Mesenchymal stem cell (in vitro differentiated cells and primary cell): ENCODE measurements around the gene LEMD1.

Experiments
- DNase-seq: peaks from one replicate; pipeline ENCODE4 v3.0.0-alpha.2; 2013
- H2AFZ ChIP-seq: one replicate; pipeline ENCODE4 v1.6.1; 2013; ENCODE audit warnings: low read depth, mild to moderate bottlenecking, control low read depth, inconsistent platforms, low read length, moderate library complexity
- H2AK5ac ChIP-seq: 2 replicates; pipeline ENCODE4 v1.6.1; 2013; ENCODE audit warnings: low read length, moderate library complexity, mild to moderate bottlenecking, inconsistent platforms; ENCODE audit not compliant: severe bottlenecking
- H2BK120ac ChIP-seq: one replicate; pipeline ENCODE4 v1.6.1; 2013; ENCODE audit warnings: low read depth, mild to moderate bottlenecking, inconsistent platforms, low read length, moderate library complexity
- H2BK12ac ChIP-seq, 2 experiments: one replicate each; pipeline ENCODE4 v1.6.1; 2013; ENCODE audit warnings: inconsistent platforms in 2 of 2, low read length in 2 of 2, mild to moderate bottlenecking in 2 of 2, moderate library complexity in 2 of 2, control low read depth in 1 of 2
- H2BK15ac ChIP-seq: one replicate; pipeline ENCODE4 v1.6.1; 2013; ENCODE audit warnings: mild to moderate bottlenecking, low read depth, inconsistent platforms; ENCODE audit not compliant: poor library complexity, severe bottlenecking
- H2BK5ac ChIP-seq: 2 replicates; pipeline ENCODE4 v1.6.1; 2013; ENCODE audit warnings: low read depth, mild to moderate bottlenecking, low read length, control low read depth, inconsistent platforms; ENCODE audit not compliant: poor library complexity, severe bottlenecking
- H3K14ac ChIP-seq, 2 experiments: one replicate each; pipeline ENCODE4 v1.6.1; 2013; ENCODE audit warnings: inconsistent platforms in 2 of 2, low read length in 2 of 2, control low read depth in 1 of 2, mild to moderate bottlenecking in 1 of 2, moderate library complexity in 1 of 2
- H3K18ac ChIP-seq, 2 experiments: one replicate each; pipeline ENCODE4 v1.6.1; 2013; ENCODE audit warnings: inconsistent platforms in 2 of 2, low read length in 2 of 2, control low read depth in 1 of 2, low read depth in 1 of 2, mild to moderate bottlenecking in 1 of 2
- H3K23ac ChIP-seq, 2 experiments: one replicate each; pipeline ENCODE4 v1.6.1; 2013; ENCODE audit warnings: inconsistent platforms in 2 of 2, low read length in 2 of 2, mild to moderate bottlenecking in 2 of 2, moderate library complexity in 2 of 2, control low read depth in 1 of 2
- H3K27ac ChIP-seq: 2 replicates; pipeline ENCODE4 v1.5.1; 2013; ENCODE audit warnings: mild to moderate bottlenecking, moderate library complexity, low read length, control low read depth, inconsistent platforms; ENCODE audit not compliant: poor library complexity, severe bottlenecking
- H3K27me3 ChIP-seq, 2 experiments: 2 replicates each; pipeline versions ENCODE4 v1.6.1 to v1.7.0; 2013; ENCODE audit warnings: low read length in 2 of 2, mild to moderate bottlenecking in 2 of 2, moderate library complexity in 2 of 2, control low read depth in 1 of 2, inconsistent platforms in 1 of 2; ENCODE audit not compliant: control insufficient read depth in 1 of 2, insufficient read depth in 1 of 2
- H3K36me3 ChIP-seq, 2 experiments: 2 replicates each; pipeline versions ENCODE4 v1.6.1 to v1.7.0; 2013; ENCODE audit warnings: low read length in 2 of 2, control low read depth in 1 of 2, inconsistent platforms in 1 of 2, low read depth in 1 of 2, mild to moderate bottlenecking in 1 of 2; ENCODE audit not compliant: insufficient read depth in 2 of 2, control insufficient read depth in 1 of 2
- H3K4ac ChIP-seq, 2 experiments: one replicate each; pipeline ENCODE4 v1.6.1; 2013; ENCODE audit warnings: inconsistent platforms in 2 of 2, low read length in 2 of 2, mild to moderate bottlenecking in 2 of 2, moderate library complexity in 2 of 2, control low read depth in 1 of 2, low read depth in 1 of 2
- H3K4me1 ChIP-seq: 2 replicates; pipeline ENCODE4 v1.6.1; 2013; ENCODE audit warnings: low read depth, low read length, control low read depth; ENCODE audit not compliant: control insufficient read depth, insufficient read depth
- H3K4me2 ChIP-seq: 2 replicates; pipeline ENCODE4 v1.6.1; 2013; ENCODE audit warnings: low read length, mild to moderate bottlenecking, inconsistent platforms; ENCODE audit not compliant: poor library complexity, severe bottlenecking
- H3K4me3 ChIP-seq, 2 experiments: 2 replicates each; pipeline versions ENCODE4 v1.5.1 to v1.7.0; 2013; ENCODE audit warnings: low read length in 2 of 2, mild to moderate bottlenecking in 2 of 2, control low read depth in 1 of 2, low read depth in 1 of 2; ENCODE audit not compliant: insufficient read depth in 1 of 2
- H3K79me1 ChIP-seq: replicated peaks from 2 replicates; pipeline ENCODE4 v1.6.1; 2013; ENCODE audit warnings: mild to moderate bottlenecking, control low read depth, low read length, inconsistent platforms; ENCODE audit not compliant: poor library complexity, severe bottlenecking
- H3K9ac ChIP-seq: 2 replicates; pipeline ENCODE4 v1.7.0; 2013; ENCODE audit warnings: mild to moderate bottlenecking, low read length, moderate library complexity
- H3K9me3 ChIP-seq: 2 replicates; pipeline ENCODE4 v1.7.0; 2013; ENCODE audit warnings: mild to moderate bottlenecking, low read length; ENCODE audit not compliant: control insufficient read depth
- H4K8ac ChIP-seq: one replicate; pipeline ENCODE4 v1.6.1; 2013; ENCODE audit warnings: inconsistent platforms, mild to moderate bottlenecking, low read length, moderate library complexity
- H4K91ac ChIP-seq: one replicate; pipeline ENCODE4 v1.6.1; 2013; ENCODE audit warnings: mild to moderate bottlenecking, low read length, inconsistent platforms
- WGBS: methylation state at CpG from one replicate; pipeline ENCODE4 v1.1.7; 2013; ENCODE audit warnings: mixed read lengths; 5-methylcytosine and 5-hydroxymethylcytosine counted together

The LEMD1 gene

GRCh38 chr1:205371871-205372660, 49.8 kb downstream of the LEMD1 start:
- Histone ChIP-seq H3K4ac (no peak overlapping the region), H2BK15ac (no peak overlapping the region), H3K9ac (peak overlapping the region; percentile 37), H3K27me3 (peaks cover 11 to 63% of the 10 kb centered on the region in 2 experiments), H2AFZ (no peak overlapping the region), H3K23ac (no peak overlapping the region), H4K91ac (no peak overlapping the region), H3K4me2 (no peak overlapping the region), H2BK5ac (no peak overlapping the region), H3K4me1 (peaks cover 4% of the 10 kb centered on the region), H2AK5ac (no peak overlapping the region), H3K79me1 (no peaks in the 10 kb centered on the region), H3K9me3 (peaks cover 4% of the 10 kb centered on the region), H3K18ac (no peak overlapping the region), H3K36me3 (no peaks in the 10 kb centered on the region), H3K27ac (no peak overlapping the region), H3K14ac (no peak overlapping the region), H2BK120ac (no peak overlapping the region), H4K8ac (no peak overlapping the region), H2BK12ac (no peak overlapping the region), H3K4me3 (no peak overlapping the region)
- 65% methylated on average over 11 of the region's 11 CpGs for WGBS
- DNase-seq = peak; percentile 29

- no peak for DNase-seq
- no peak overlapping the region for H2BK15ac ChIP-seq
- no peak overlapping the region for H2BK120ac ChIP-seq
- no peak overlapping the region for H4K91ac ChIP-seq
- H2BK5ac ChIP-seq = no peak overlapping the region
- H4K8ac ChIP-seq = no peak overlapping the region
- H3K4me3 ChIP-seq = no peak overlapping the region
- H3K23ac ChIP-seq = no peak overlapping the region
- H3K4me1 ChIP-seq = peaks cover 3% of the 10 kb centered on the region
- no peak overlapping the region for H3K9ac ChIP-seq
- H3K27ac ChIP-seq = no peak overlapping the region
- no peaks in the 10 kb centered on the region for H3K36me3 ChIP-seq
- peaks cover 14 to 57% of the 10 kb centered on the region in 2 experiments for H3K27me3 ChIP-seq
- no peak overlapping the region for H3K4ac ChIP-seq
- no peak overlapping the region for H2AK5ac ChIP-seq
- no peak overlapping the region for H2BK12ac ChIP-seq
- H3K9me3 ChIP-seq = peaks cover 4% of the 10 kb centered on the region
- no peak overlapping the region for H2AFZ ChIP-seq
- H3K79me1 ChIP-seq = no peaks in the 10 kb centered on the region
- no peak overlapping the region for H3K14ac ChIP-seq
- H3K18ac ChIP-seq = no peak overlapping the region
- H3K4me2 ChIP-seq = no peak overlapping the region
Observed at GRCh38 chr1:205370780-205371179, 51.1 kb downstream of the LEMD1 start.

- H3K4me2 ChIP-seq = no peak overlapping the region
- H3K27ac ChIP-seq = no peak overlapping the region
- H3K4me3 ChIP-seq = no peak overlapping the region
Observed at GRCh38 chr1:205369701-205370123, 52.1 kb downstream of the LEMD1 start.

GRCh38 chr1:205368478-205368877, 53.4 kb downstream of the LEMD1 start:
- no peaks in the 10 kb centered on the region for H3K36me3 ChIP-seq
- peaks cover 4% of the 10 kb centered on the region for H3K9me3 ChIP-seq
- no peak overlapping the region for H4K8ac ChIP-seq
- H3K79me1 ChIP-seq = no peaks in the 10 kb centered on the region
- no peak overlapping the region for H2BK15ac ChIP-seq
- no peak overlapping the region for H3K27ac ChIP-seq
- no peak overlapping the region for H3K9ac ChIP-seq
- H2BK5ac ChIP-seq = no peak overlapping the region
- H3K4me1 ChIP-seq = no peaks in the 10 kb centered on the region
- H3K4ac ChIP-seq = no peak overlapping the region
- no peak for DNase-seq
- H2BK12ac ChIP-seq = no peak overlapping the region
- H3K4me2 ChIP-seq = no peak overlapping the region
- no peak overlapping the region for H4K91ac ChIP-seq
- 92% methylated on average over 5 of the region's 6 CpGs for WGBS
- H2AK5ac ChIP-seq = no peak overlapping the region
- no peak overlapping the region for H3K23ac ChIP-seq
- H3K27me3 ChIP-seq = peaks cover 20 to 49% of the 10 kb centered on the region in 2 experiments
- H3K4me3 ChIP-seq = no peak overlapping the region
- no peak overlapping the region for H3K14ac ChIP-seq
- no peak overlapping the region for H2AFZ ChIP-seq
- no peak overlapping the region for H2BK120ac ChIP-seq
- no peak overlapping the region for H3K18ac ChIP-seq

More at GRCh38 chr1:205369701-205370123, 52.1 kb downstream of the LEMD1 start:
- H3K4ac ChIP-seq = no peak overlapping the region
- H3K9ac ChIP-seq = no peak overlapping the region
- no peak overlapping the region for H2BK12ac ChIP-seq
- no peaks in the 10 kb centered on the region for H3K36me3 ChIP-seq
- H2BK120ac ChIP-seq = no peak overlapping the region
- no peak overlapping the region for H4K91ac ChIP-seq
- H2BK5ac ChIP-seq = no peak overlapping the region
- H3K9me3 ChIP-seq = peaks cover 4% of the 10 kb centered on the region
- no peak overlapping the region for H3K14ac ChIP-seq
- H3K18ac ChIP-seq = no peak overlapping the region
- H3K79me1 ChIP-seq = no peaks in the 10 kb centered on the region
- no peak overlapping the region for H2BK15ac ChIP-seq
- 71% methylated on average over 2 of the region's 3 CpGs for WGBS
- H4K8ac ChIP-seq = no peak overlapping the region
- no peak overlapping the region for H2AFZ ChIP-seq
- H3K27me3 ChIP-seq = peaks cover 20 to 58% of the 10 kb centered on the region in 2 experiments
- H3K4me1 ChIP-seq = peaks cover 2% of the 10 kb centered on the region
- no peak overlapping the region for H3K23ac ChIP-seq
- no peak overlapping the region for H2AK5ac ChIP-seq
- no peak for DNase-seq
